Measurements from ENCODE around the gene ULK2.
"Not testable (repeated sequence)": the region's sequence is repeated elsewhere in the genome, so short reads cannot be mapped to it uniquely, and the experiment has no call there.

GRCh38 chr17:19890001-19890400, 22.3 kb upstream of the ULK2 start:
- not testable (repeated sequence) for TF ChIP-seq EZH2phosphoT487 (IDR thresholded peaks at IDR 0.05; ENCODE audit: borderline replicate concordance, low read depth); CTCF (IDR thresholded peaks at IDR 0.05); RAD21 (IDR thresholded peaks at IDR 0.05; ENCODE audit: low read length); POLR2AphosphoS5 (IDR thresholded peaks at IDR 0.05; ENCODE audit: low read depth, low read length); GATA2 (CRISPR knock-in tag; IDR thresholded peaks at IDR 0.05); USF1 (IDR thresholded peaks at IDR 0.05; ENCODE audit: borderline replicate concordance, low read depth); YY1 (IDR thresholded peaks at IDR 0.05; ENCODE audit: low read depth); FOXM1 (IDR thresholded peaks at IDR 0.05; ENCODE audit: low read depth)

Measured in SK-N-SH (cell line).